OCI-LY3 (cell line): ENCODE data around the gene TSEN54.
A peak's percentile ranks its signal among the peaks of the same experiment; 100 is the strongest.

Experiments used
- H2AFZ ChIP-seq: fragments of 200-600, 300-600 bp; shearing (Covaris generic); 2 replicates; pipeline ENCODE4 v1.6.0; 2014; ENCODE audit warnings: antibody characterized with exemption, low read depth, low read length
- H3K27ac ChIP-seq: fragments of 200-600, 300-600 bp; sonication (generic); 2 replicates; pipeline ENCODE4 v1.5.1; 2014; ENCODE audit warnings: mild to moderate bottlenecking, low read length, moderate library complexity, mixed read lengths
- H3K27me3 ChIP-seq: fragments of 200-600, 300-600 bp; sonication (generic); 2 replicates; pipeline ENCODE4 v1.6.1; 2014; ENCODE audit warnings: low read depth, low read length, mixed read lengths
- H3K36me3 ChIP-seq: fragments of 200-600, 300-600 bp; sonication (generic); replicated peaks from 2 replicates; pipeline ENCODE3; 2014; ENCODE audit warnings: low read depth, low read length, mixed read lengths
- H3K4me1 ChIP-seq: fragments of 300-600, 200-600 bp; sonication (generic); 2 replicates; pipeline ENCODE4 v1.6.1; 2014; ENCODE audit warnings: low read length, mixed read lengths
- H3K4me2 ChIP-seq: fragments of 200-600, 300-600 bp; sonication (generic); 2 replicates; pipeline ENCODE4 v1.6.1; 2014; ENCODE audit warnings: low read length, mixed read lengths
- H3K4me3 ChIP-seq: fragments of 300-600, 200-600 bp; sonication (generic); 2 replicates; pipeline ENCODE4 v1.5.1; 2014; ENCODE audit warnings: antibody characterized with exemption, mild to moderate bottlenecking, low read length, moderate library complexity
- H3K79me2 ChIP-seq: fragments of 300-600, 200-600 bp; shearing (Covaris generic); 2 replicates; pipeline ENCODE4 v1.6.1; 2014; ENCODE audit warnings: mild to moderate bottlenecking, low read length, mixed read lengths
- H3K9ac ChIP-seq: fragments of 300-600, 200-600 bp; shearing (Covaris generic); 2 replicates; pipeline ENCODE4 v1.6.0; 2014; ENCODE audit warnings: mild to moderate bottlenecking, low read length, moderate library complexity
- H3K9me3 ChIP-seq: fragments of 200-600, 300-600 bp; shearing (Covaris generic); 2 replicates; pipeline ENCODE4 v1.6.1; 2014; ENCODE audit warnings: low read length, mixed read lengths; ENCODE audit not compliant: insufficient read depth
- H4K20me1 ChIP-seq: fragments of 200-600, 300-600 bp; sonication (generic); 2 replicates; pipeline ENCODE4 v1.6.1; 2016; ENCODE audit warnings: low read length, mixed read lengths; ENCODE audit not compliant: insufficient read depth
- EZH2phosphoT487 ChIP-seq: fragments of 200-600 bp; shearing (Covaris generic); IDR thresholded peaks from 2 replicates; pipeline ENCODE4 v1.6.1; 2018; ENCODE audit warnings: antibody characterized with exemption, mixed run types, low read depth
- TF ChIP-seq, protein P1 (sequence below): fragments of 200-600, 300-600 bp; sonication (generic); IDR thresholded peaks from 2 replicates; pipeline ENCODE4 v1.5.1; 2014; ENCODE audit warnings: antibody characterized with exemption, low read length, low read depth

Gene TSEN54

DNA sequence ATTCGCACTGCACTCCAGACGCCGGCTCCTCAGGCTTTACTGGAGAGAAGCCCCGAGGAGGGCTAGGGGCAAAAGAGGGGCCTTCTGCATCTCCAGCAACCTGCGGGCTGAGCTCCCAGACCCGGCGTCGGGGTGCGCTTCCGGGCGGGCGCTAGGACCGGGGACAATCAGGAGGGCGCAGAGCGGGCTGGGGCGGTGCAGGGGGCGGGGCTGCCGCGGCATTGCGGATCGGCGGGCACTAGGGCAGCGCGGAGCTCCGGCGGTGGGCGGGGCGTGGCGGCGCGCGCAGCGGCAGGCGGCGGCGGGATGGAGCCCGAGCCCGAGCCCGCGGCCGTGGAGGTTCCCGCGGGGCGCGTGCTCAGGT is at the start of gene TSEN54:
TSEN54 (plus strand) TSS at position 274 of the 364 bp plus-strand sequence; CDS start at position 307, 33 bp downstream.
- TF ChIP-seq, protein P1, sequence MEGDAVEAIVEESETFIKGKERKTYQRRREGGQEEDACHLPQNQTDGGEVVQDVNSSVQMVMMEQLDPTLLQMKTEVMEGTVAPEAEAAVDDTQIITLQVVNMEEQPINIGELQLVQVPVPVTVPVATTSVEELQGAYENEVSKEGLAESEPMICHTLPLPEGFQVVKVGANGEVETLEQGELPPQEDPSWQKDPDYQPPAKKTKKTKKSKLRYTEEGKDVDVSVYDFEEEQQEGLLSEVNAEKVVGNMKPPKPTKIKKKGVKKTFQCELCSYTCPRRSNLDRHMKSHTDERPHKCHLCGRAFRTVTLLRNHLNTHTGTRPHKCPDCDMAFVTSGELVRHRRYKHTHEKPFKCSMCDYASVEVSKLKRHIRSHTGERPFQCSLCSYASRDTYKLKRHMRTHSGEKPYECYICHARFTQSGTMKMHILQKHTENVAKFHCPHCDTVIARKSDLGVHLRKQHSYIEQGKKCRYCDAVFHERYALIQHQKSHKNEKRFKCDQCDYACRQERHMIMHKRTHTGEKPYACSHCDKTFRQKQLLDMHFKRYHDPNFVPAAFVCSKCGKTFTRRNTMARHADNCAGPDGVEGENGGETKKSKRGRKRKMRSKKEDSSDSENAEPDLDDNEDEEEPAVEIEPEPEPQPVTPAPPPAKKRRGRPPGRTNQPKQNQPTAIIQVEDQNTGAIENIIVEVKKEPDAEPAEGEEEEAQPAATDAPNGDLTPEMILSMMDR: no peak
- TF ChIP-seq EZH2phosphoT487: no peak
- Histone ChIP-seq H4K20me1 (peaks cover 6% of the 10 kb centered on the region; the same call in 1 of the 2 replicates), H3K27ac (peak within 1 kb of the TSS; percentile 48), H3K9ac (peak within 1 kb of the TSS; percentile 74), H3K36me3 (peaks cover 7% of the 10 kb centered on the region), H3K27me3 (no peaks in the 10 kb centered on the region), H3K79me2 (peaks cover 8% of the 10 kb centered on the region), H3K4me1 (peaks cover 25% of the 10 kb centered on the region), H3K9me3 (no peaks in the 10 kb centered on the region), H2AFZ (peak within 1 kb of the TSS; percentile 78), H3K4me2 (peak within 1 kb of the TSS; percentile 98), H3K4me3 (peak within 1 kb of the TSS; percentile 89)

DNA sequence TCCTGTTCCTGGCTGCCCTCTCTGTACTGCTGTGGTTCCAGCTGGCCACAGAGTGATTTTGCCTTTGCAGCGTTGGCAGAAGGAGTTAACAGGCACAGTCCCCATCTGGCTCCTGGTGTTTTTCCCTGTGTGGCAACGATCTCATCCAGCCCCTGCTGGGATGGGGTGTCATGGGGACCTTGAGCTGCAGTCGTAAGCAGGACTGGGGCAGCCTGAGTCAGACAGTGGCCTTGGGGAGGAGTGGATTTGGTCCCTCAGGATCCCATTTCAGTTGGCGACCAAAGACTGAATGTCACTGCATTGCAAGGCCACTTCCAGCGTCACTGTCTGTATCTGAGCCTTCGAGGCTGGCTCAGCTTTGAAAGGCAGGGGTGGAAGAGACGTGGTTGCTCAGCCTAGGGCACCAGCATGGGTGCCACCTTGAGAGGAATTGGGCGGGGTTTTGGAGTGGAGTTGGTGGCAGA is 48.0 kb upstream of the TSEN54 start:
- H3K4me1 ChIP-seq: peaks cover 3% of the 10 kb centered on the region
- H3K9me3 ChIP-seq: no peaks in the 10 kb centered on the region
- H2AFZ ChIP-seq: no peak overlapping the region
- no peaks in the 10 kb centered on the region for H3K27me3 ChIP-seq
- no peaks in the 10 kb centered on the region; the same call in 1 of the 2 replicates for H4K20me1 ChIP-seq
- H3K79me2 ChIP-seq: no peaks in the 10 kb centered on the region
- H3K36me3 ChIP-seq: peaks cover 1% of the 10 kb centered on the region
- H3K9ac ChIP-seq: no peak overlapping the region
- no peak overlapping the region for H3K27ac ChIP-seq
- no peak for TF ChIP-seq EZH2phosphoT487
- TF ChIP-seq, protein P1: no peak
- H3K4me3 ChIP-seq: no peak overlapping the region
- no peak overlapping the region for H3K4me2 ChIP-seq

DNA sequence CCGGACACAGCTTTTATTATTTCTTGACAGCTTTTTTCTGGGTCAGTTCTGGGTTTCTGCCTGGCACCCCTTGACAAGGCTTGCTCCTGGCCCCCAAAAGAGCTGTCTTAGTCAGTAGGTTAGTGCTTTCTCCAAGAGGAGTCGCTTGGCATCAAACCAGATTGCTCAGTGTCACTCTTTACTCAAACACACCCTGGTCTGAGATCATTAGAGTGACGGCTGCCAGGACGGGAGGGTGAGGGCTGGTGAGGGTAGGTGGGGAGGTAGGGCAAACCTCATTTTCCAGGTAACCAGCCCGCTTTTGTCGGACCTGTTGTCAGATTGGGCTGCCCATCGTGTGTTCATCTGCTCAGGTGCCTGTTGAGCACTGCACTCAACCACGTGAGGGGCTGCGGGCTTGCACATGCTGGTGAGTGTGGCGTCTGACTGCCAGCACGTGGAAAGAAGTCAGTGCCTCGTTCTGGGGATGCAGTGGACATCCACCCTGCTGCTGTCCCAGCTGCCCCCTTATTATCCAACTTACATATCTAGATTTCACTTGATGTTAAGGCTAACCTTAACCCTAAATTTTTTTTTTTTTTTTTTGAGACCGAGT is 47.5 kb upstream of the TSEN54 start:
- no peak overlapping the region for H2AFZ ChIP-seq
- H3K36me3 ChIP-seq: peaks cover 4% of the 10 kb centered on the region
- H3K4me1 ChIP-seq: no peaks in the 10 kb centered on the region
- H3K4me2 ChIP-seq: no peak overlapping the region
- H3K27me3 ChIP-seq: no peaks in the 10 kb centered on the region
- H4K20me1 ChIP-seq: no peaks in the 10 kb centered on the region
- TF ChIP-seq, protein P1: no peak
- TF ChIP-seq EZH2phosphoT487: no peak
- no peak overlapping the region for H3K9ac ChIP-seq
- H3K4me3 ChIP-seq: no peak overlapping the region
- no peaks in the 10 kb centered on the region for H3K9me3 ChIP-seq
- H3K27ac ChIP-seq: no peak overlapping the region
- H3K79me2 ChIP-seq: no peaks in the 10 kb centered on the region

DNA sequence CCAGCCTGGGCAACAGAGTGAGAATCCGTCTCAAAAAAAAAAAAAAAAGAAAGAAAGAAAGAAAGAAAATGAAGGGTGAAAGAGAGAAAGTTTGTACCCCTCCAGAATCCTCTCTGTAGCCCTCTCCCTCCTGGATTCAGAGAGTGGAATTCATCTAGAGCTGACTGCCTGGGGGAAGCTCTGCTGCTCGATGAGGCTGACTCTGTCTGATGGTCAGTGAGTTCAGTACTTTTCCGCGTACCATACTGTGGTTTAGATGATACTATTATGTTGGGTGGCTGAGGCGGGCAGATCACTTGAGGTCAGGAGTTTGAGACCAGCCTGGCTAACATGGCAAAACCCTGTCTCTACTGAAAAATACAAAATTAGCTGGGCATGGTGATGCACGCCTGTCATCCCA is 45.1 kb upstream of the TSEN54 start:
- H3K4me3 ChIP-seq: no peak overlapping the region
- H3K9ac ChIP-seq: no peak overlapping the region
- TF ChIP-seq EZH2phosphoT487: no peak
- TF ChIP-seq, protein P1: no peak
- H3K79me2 ChIP-seq: no peaks in the 10 kb centered on the region
- no peak overlapping the region for H3K4me2 ChIP-seq
- H3K27ac ChIP-seq: no peak overlapping the region
- no peaks in the 10 kb centered on the region for H3K4me1 ChIP-seq
- no peaks in the 10 kb centered on the region for H3K27me3 ChIP-seq
- no peaks in the 10 kb centered on the region for H4K20me1 ChIP-seq
- H2AFZ ChIP-seq: no peak overlapping the region
- H3K36me3 ChIP-seq: peaks cover 4% of the 10 kb centered on the region
- H3K9me3 ChIP-seq: no peaks in the 10 kb centered on the region
